GM21825 (cell line): ENCODE results near the gene TMEM170B.

ENCODE experiments used
- ATAC-seq: cut with Tn5 transposase; IDR thresholded peaks from one replicate; pipeline ENCODE4 v1.9.1; 2021; ENCODE audit warnings: mild to moderate bottlenecking, moderate library complexity; ENCODE audit not compliant: unreplicated experiment

Gene TMEM170B, protein sequence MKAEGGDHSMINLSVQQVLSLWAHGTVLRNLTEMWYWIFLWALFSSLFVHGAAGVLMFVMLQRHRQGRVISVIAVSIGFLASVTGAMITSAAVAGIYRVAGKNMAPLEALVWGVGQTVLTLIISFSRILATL

DNA sequence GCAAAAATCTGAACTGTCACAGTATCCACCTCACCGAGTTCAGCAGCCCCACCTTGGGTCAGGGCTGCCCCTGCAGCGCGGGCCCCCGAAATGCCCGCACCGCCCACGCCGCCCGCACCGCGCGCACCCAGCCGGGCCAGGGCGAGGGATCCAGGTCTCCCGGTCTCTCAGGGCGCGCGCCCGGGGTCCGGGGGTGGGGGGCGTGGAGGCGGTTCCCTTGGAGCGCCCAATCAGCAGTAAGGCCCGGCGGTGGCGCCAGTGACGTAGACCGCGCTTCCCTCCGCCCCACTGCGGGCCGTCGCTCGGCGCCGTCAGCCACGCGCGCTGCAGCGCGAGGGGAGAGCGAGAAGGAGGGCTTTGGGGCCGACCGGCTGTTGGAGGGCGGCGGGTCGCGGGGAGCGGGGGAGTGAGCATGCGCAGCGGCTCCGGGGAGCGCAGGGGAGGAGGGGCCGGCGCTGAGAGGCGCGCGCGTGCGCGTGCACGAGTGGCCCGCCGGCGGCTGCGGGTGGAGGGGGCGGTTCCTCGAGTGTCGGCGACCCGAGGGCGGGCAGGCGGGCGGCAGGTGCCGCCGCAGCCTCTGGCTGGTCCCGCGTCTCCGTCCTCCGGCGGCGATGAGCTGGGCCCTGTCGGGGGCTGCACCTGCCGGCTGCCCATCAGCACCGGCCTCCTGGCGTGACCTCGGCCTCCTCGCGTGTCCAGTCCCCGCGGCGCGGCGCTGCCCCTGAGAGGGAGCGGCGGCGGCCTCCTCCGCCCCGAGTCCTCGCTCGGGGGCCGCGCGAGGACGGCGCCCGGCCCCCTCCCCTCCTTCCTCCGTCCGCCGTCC lies at the start of gene TMEM170B:
Gene TMEM170B (plus strand): TSS at position 521 of the 823 bp plus-strand sequence. CDS start 529 bp downstream, outside the sequence.
- ATAC-seq, result peak; percentile 95

DNA sequence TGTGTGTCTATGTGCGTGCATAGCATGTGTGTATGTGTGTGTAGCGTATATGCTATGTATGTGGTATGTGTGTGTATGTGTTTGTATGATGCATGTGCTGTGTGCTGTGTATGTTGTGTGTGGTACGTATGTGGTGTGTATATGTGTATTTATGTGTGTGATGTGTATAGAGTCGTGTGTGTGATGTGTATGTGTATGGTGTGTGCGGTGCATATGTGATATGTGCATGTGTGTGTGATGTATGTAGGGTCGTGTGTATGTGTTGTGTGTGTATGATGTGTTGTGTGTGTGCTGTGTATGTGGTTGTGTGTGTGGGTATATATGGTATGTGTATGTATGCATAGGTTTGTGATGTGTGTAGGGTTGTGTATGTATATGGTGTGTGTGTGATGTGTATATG lies 46.6 kb upstream of the TMEM170B start:
- no peak for ATAC-seq

DNA sequence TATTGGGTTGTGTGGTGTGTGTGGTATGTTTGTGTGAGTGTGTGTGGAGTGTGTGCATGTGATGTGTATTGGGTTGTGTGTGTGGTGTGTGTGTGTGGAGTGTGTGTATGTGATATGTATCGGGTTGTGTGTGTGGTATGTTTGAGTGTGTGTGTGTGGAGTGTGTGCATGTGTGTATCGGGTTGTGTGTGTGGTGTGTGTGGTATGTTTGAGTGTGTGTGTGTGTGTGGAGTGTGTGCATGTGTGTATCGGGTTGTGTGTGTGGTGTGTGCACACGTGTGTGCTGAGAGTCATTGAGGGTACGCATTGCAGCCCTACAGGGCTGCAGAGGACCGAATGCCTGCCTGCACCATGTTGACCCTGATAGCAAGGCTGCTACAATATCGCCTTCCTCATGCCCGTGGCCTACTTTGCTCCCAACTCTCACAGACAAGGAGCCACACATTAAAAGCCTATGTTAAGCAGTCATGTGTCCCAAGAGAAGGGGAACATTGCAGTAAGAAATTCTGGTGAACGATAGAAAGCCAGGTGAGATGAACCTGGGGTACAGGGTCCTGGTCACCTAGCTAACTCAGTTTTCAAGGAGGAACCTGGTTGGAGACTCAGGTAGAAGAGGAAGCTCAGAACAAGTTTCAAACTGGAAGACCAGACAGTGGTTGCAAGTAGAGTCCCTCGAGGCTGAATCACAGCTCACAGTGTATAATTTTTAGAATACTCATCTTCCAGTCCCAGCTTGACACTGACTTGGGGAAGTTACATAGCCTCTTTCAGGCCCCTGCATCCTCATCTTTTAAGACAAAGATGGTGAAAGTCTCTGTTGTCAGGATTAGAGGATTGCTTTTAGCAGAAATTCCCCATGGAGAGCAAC lies 45.7 kb upstream of the TMEM170B start:
- ATAC-seq, result no peak

DNA sequence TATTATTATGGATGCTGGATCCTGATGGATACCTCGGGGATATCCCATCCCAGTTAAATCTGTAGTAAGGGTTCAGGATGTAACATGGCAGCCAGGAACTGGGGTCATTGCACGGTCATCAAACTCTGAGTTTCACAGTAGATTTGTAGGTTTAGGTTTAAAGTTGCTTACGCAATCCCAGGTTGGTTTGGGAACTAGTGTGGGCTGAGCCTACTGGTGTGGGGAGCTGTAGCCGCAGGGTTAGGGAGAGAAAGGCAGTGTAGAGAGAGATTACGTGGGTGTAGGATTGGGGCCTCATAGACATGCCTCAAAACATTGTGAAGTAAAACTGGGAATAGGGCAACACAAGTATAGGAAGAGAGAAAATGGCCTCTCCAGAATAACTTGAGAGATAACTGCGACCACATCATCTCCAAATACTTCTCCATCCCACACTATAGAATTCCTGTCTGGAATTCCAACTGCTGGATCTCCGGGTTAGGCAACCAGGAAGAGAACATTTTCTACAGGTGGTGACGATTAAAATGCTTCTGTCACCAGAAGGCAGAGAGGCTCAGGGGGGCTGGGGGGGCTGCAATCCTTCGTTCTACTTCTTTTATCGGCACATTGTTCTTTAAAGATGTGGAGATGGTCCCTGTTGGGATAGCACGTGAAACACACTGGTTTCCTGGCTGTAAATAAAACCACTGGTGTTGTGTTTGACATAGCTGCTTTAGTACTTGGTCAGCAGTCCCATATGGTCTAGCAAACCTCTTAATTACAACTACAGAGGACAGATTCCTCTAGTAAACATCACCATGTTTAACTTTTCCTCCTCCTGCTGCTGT lies 44.9 kb upstream of the TMEM170B start:
- ATAC-seq, result no peak

DNA sequence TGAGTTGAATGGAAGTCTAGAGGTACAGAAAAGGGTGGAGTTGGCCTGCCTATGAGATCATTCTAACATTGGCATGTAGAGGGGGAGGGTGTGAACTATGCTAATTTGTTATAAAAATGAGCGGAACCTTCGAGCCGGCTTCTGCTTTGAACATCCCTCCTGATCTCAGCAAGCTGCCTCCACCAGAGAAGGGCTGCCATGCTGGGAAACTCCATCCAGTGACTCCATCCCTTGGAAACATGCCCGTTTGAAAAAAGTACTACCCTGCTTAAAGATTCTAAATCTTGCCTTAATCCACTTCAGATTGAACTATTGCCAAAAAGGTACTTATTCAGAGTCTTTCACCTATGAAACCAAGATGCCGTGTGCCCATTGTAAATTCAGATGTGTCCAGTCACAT lies 43.6 kb upstream of the TMEM170B start:
- no peak for ATAC-seq

DNA sequence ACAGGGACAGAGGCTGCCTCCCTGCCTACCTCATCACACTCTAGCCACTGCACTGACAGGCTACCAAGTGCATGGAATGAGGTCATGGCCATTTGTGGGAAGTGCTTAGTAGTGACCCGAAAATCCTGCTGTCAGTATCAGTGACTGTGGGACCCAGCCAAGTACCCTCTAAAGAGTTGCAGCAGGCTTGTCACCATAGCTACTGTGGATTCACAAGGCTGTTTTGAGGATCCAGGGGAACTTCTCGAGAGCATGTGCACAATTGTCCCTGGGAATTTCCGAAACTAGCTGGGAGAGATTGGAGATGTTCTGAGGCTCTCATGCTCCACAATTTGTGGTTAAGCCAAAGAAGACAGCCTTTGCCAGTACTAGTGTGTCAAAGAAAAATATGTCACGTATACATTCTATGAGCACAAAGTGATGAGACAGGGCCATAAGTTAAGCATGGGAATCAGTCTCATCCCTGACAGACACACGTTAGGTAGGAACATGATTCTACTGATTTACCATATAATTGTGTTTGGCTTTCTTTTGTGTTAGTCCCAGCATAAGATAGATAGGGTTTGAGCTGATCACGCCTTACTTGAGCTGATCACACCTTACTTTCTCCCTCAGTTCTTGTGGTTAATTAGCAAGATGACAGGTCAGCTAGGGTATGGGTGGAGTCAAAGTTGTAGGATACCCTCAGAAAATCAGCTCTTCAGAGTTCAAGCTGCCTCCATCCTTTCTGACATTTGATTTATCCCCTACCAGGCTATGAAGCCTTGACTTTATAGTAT lies 42.6 kb upstream of the TMEM170B start:
- no peak for ATAC-seq

DNA sequence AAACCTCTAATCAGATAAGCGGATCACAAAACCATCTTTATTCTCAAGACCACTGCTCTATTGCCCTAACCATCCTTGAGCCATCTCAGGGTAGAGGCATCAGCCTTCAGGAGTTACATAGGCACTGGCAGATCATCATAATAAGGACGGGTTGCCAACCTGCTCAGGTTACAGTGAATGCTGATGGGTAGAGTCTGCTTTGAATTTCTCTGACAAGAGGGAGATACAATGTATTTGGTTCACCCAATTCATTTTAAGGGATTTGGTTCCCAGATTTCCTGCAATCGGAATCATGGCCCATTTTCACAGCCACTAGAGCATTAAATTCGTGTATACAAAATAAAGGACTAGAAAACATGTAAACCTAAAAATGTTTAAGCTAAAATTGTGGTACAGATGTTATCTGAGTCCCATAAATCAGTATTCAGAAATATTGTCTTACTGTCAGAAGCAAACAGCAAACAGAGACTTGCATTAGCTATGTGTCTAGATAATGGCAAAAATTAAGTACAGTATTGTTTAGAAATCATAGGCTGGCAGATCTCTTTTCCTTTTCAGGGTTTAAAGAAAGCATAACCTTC lies 41.9 kb upstream of the TMEM170B start:
- ATAC-seq, result no peak

DNA sequence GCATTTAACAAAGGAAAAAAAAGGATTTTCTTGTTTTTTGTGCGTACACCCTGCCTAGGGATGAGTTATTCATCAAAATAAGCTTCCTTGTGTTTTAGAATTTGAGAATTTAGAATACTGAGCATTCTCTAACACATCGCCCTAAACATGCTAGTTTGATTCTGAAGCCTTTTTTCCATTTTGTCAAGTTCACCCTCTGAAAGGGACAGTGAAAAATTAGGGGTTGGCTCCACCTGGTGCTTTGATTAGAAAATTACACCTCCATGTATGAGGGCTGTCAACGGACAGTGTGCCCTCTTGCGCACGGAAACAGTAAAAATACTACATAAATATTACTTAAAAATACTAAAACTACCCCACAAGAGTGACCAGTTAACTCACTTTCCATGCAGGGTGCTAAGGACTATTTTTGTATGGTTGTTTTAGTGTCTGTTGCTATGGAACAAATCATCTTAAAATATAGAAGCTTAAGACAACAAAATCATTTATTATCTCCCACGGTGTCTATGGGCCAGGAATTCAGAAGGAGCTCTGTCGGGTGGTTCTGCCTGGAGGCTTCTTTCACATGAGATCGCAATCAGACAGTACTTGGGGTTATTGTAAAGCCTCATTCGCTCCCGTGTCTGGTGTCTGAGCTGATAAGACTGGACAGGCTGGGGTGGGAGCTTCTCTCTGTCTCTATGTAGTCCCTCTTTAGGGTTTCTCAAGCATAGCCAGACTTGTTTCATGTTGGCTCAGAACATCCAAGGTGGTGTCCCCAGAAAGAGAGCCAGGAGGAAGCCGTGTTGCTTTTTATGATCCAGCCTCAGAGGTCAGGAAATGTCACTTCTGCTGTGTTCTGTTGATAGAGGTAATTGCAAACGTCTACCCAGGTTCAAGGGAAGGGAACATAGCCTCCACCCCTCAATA lies 41.1 kb upstream of the TMEM170B start:
- ATAC-seq, result peak; percentile 61

DNA sequence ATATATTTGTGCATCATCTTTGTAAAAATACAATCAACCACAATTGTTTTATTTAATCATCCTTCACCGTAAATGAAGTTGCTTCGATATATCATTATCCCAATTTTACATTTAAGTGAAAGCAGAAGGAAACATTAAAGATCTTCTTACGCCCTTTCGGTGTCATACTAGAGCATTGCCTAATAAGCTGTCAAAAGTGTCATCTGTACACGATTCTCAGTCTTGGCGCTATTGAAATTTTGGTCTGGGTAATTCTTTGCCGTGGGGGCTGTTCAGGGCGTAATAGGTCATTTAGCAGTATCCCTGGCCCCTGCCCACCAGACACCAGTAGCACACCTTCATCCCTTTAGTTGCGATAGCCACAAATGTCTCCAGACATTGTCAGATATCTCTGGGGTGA lies 40.4 kb upstream of the TMEM170B start:
- no peak for ATAC-seq

DNA sequence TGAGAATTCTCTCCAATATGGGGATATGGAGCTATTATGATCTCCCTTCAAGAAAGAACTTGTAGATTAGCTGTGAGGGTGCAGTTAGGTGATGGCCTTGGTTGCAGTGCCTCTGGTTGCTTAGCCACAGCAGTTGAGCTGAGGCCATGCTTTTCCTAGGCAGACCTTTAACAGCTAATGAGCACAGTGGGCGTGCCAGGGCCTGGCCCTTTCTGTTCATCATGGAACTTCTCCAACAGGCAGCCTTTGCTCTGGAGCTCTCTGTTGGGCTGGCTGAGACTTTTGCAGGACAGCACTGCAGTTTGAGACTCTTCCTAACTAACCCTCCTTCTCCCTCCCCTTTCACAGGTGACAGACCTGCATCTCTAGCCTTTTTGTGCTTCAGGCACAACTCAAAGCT lies 39.7 kb upstream of the TMEM170B start:
- ATAC-seq, result no peak

DNA sequence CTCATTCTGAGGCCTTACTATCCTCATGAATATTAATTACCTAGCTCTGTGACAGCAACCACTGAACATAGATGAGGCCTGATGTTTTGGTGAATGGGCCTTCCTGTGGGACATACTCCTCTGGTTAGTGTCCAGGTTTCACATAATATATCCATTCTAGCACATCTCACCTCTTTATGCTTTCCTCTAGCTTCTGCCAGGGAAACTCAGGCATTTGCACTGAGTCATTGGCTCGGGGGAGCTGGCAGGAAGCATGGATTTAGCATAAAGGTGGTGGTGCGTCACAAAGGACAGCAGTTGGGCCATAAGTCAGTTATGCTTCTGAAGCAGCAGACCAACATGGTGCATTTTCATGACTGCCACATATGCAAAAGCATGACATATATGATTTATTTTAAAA lies 37.5 kb upstream of the TMEM170B start:
- ATAC-seq, result no peak

DNA sequence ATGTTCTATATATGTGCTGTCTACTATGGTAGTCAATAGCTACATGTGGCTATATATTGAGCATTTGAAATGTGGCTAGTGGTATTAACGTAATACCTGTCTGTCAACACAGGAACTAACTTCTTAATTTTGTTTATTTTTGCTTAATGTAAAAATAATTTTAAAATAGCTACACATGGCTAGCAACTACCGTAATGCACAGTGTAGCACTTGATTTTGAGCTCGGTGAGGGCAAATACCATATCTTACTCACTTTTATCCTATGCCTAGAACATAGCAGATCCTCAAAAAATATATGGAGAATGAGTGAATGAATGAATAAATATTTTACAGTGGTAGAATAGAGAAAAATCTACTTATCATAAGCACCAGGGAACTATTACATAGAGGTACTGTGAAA lies 28.1 kb upstream of the TMEM170B start:
- ATAC-seq, result no peak

DNA sequence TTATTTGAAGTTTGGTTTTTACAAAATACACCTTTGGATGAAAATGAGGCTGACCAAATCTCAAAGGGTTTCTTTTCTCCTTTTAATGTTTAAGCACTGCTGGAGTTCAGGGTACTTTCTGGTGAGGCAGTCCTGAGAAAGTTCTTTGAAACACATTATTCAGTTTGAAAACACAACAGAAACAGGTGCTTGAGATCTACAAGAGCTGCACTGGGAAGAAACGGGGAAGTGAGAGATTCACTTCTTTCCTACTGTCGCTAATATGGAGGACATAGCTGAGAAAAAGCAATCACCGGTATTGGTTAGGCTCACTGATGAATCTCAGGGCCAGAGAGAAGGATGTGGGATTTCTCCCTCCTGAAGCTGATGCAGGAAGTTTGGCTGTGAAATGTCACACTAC lies 22.9 kb upstream of the TMEM170B start:
- peak; percentile 88 for ATAC-seq

DNA sequence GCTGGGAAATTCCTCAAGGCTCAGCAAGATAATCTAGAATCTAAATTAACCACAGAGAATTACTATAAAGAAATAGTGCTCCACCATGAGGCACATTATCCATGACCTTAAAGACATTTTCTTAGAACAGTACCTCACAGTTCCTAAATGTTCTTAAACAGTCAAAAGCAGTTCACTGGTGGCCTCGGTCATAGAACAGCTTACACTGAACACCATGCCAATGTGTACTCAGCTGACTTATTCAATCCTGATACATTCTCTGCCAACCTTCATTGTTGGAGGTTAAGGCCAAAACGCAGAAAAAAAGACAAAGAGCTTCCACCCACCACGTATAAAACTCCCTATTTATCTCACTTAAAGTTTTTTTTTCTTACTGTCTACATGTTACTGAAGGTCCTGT lies 21.8 kb upstream of the TMEM170B start:
- no peak for ATAC-seq

DNA sequence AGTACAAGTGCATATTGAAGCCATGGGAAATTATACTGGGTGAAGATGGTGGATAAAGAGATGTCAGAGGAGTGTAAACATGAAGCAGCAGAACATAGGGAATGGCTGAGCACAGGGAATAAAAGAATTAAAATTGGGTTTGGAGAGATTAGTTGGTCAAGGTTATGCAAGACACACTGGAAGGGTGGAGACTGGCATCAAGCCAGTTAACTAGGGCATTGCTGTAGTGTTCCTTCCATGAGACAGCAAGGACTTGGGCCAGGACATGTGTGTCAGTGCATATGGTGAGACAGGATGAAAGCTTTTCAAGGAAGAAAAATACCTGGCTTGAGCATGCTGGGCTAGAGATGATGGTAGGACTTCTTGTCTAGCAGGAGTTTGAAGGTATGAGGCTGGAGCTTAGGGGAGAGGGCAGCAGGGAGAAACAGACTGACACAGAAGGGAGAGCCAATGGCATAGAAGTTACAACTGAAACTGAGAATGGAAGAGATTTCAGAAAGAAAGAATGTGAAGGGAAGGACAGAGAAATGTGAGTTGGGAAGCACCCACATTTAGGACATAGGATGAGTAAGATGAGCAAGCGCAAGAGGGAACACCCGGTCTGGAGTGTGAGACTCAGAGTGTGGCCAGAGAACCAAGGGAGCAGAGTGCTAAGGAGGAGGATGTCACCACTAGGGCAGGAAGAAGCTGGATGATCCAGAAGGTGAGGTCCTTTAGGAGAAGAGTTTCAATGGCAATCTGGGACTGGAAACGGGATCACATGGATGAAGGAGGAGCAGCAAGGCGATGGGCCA lies 14.5 kb upstream of the TMEM170B start:
- ATAC-seq, result no peak

DNA sequence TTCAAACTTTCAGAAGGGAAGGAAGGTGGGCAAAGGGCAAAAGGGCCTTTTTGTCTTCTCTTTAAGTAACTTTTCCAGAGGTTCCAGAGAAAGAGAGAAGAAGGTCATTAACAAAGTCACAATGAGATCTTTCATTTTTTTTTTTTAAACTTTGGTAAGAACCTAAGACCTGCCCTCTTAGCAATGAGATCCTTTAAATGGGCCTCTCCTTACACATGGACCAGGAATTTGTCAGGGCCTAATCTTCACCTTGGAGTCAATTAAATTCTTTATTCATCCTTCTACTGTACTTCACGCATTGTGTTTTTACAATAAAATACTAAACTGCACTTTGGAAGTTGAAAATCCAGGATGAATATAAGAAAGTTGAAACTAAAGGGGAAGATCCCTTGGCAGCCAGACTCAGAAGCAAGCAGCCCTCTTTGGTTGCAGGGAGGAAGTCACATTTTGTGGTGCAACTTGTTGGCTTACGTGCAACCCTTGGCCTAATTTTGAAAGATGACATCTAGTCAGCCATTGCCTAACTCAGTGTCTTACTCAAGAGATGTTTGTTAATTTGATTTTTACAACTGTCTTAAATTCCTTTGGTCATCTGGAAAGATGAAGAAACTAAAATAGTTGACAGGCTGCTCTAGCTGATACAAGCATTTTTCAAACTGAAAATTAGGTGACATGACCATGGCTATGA lies 11.9 kb upstream of the TMEM170B start:
- ATAC-seq, result no peak

DNA sequence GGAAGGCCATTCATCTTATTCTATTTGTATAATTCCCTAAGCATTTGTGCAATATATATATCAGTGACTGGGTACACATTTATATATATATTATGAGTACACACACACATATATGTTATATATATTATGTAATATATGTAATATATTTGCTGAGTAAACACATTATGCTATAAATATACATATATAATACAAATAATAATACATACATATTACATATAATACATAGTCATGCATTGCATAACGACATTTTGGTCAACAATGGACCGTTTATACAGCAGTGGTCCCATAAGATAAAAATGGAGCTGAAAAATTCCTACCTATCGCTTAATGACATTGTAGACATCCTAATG lies 11.4 kb upstream of the TMEM170B start:
- ATAC-seq, result no peak
